ENCODE measurements around the gene TMCO4.

GRCh38 chr1:19770436-19771190 lies 29.1 kb downstream of the TMCO4 start:
- no peak for TF ChIP-seq EZH2 (IDR thresholded peaks at IDR 0.05; ENCODE audit: borderline replicate concordance, low read length)
- TF ChIP-seq CTCF (conservative IDR thresholded peaks at IDR 0.05 in 1 of 2, IDR thresholded peaks at IDR 0.05 in 1 of 2; ENCODE audit: extremely low read depth in 1 of 2, insufficient read depth in 1 of 2, low read depth in 1 of 2, low read length in 2 of 2): no peak
